Breast epithelium (tissue), 3 donors: ENCODE measurements around the gene TXNRD2.

ENCODE experiments used
- POLR2A ChIP-seq: fragments of 450-650 bp; IDR thresholded peaks from one replicate; pipeline ENCODE4 v1.6.1; 2016; ENCODE audit warnings: antibody characterized with exemption, mild to moderate bottlenecking, moderate library complexity
- POLR2AphosphoS5 ChIP-seq, 3 donors: sonication (generic); formaldehyde crosslinking; IDR thresholded peaks; one replicate each; pipeline ENCODE4 v1.6.1; 2017; ENCODE audit warnings: antibody characterized with exemption in 3 of 3
- TF ChIP-seq, protein P1 (sequence below), 3 donors: fragments of 450-650 bp; IDR thresholded peaks; one replicate each; pipeline ENCODE4 v1.5.1; 2016 to 2017; ENCODE audit warnings: antibody characterized with exemption in 3 of 3, mild to moderate bottlenecking in 3 of 3, moderate library complexity in 3 of 3

DNA sequence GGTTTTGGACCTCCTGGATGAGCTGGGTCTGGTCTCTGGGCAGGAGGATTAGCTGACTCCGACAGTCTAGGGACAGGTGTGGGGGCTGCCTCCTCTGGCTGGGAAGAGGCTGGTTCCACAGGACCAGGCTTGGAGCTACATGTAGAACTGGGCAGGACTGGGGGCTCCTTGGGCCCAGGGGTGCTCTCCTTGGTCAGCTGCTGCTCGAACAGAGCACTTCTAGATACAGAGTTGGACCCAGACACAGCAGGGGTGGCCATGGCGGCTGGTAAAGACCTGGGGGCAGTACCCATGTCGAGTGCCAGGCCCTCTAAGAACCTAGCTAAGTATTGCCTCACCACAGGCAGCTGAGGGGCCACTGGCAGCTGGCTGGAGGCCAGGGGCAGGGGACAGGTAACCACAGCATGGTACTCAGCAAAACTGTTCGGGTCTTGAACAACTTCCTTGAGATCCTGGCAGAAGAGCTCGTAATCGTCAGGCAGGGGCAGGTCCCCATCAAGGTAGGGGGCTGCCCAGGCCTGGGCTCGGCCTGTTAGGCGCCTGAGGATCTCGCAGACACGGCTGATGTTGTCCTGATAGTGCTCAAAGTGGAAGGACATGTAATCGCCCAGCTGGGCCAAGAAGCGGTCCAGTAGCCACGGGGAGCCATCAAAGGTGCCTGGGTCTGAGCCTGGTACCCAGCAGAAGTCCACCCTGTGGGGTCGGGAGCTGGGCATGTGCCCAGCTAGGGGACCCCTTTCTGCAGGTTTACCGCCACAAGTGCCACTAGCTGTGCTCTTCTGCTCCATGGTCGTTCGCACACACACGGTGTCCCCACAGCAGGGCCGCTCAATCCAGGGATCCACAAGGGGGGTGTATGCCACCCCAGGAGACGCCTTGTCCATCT lies 90.1 kb downstream of the TXNRD2 start:
- TF ChIP-seq, protein P1, sequence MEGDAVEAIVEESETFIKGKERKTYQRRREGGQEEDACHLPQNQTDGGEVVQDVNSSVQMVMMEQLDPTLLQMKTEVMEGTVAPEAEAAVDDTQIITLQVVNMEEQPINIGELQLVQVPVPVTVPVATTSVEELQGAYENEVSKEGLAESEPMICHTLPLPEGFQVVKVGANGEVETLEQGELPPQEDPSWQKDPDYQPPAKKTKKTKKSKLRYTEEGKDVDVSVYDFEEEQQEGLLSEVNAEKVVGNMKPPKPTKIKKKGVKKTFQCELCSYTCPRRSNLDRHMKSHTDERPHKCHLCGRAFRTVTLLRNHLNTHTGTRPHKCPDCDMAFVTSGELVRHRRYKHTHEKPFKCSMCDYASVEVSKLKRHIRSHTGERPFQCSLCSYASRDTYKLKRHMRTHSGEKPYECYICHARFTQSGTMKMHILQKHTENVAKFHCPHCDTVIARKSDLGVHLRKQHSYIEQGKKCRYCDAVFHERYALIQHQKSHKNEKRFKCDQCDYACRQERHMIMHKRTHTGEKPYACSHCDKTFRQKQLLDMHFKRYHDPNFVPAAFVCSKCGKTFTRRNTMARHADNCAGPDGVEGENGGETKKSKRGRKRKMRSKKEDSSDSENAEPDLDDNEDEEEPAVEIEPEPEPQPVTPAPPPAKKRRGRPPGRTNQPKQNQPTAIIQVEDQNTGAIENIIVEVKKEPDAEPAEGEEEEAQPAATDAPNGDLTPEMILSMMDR (IDR thresholded peaks at IDR 0.05): no peak
- TF ChIP-seq POLR2A (no peak), POLR2AphosphoS5 (IDR thresholded peaks at IDR 0.05) (no peak)
